ENCODE data around the gene DERL3.

The DERL3 gene

GRCh38 chr22:23831261-23831660, 7.5 kb downstream of the DERL3 start:
- DNase-seq, result peak; percentile 16

GRCh38 chr22:23829845-23830372, 8.9 kb downstream of the DERL3 start:
- DNase-seq, result peak; percentile 32

- DNase-seq, result peak; percentile 12
These were observed 9.8 kb downstream of the DERL3 start for GRCh38 chr22:23828800-23829680.

- DNase-seq, result peak; percentile 15
These were observed 11.3 kb downstream of the DERL3 start for GRCh38 chr22:23827351-23827995.

- DNase-seq, result peak; percentile 25
These were observed 12.1 kb downstream of the DERL3 start for GRCh38 chr22:23826510-23827350.

GRCh38 chr22:23825246-23825905, 13.4 kb downstream of the DERL3 start:
- peak; percentile 6 for DNase-seq

GRCh38 chr22:23824476-23825245, 14.1 kb downstream of the DERL3 start:
- peak; percentile 12 for DNase-seq

- peak; percentile 10 for DNase-seq
These were observed 15.4 kb downstream of the DERL3 start for GRCh38 chr22:23823331-23823791.

GRCh38 chr22:23822101-23822671, 16.6 kb downstream of the DERL3 start:
- peak; percentile 20 for DNase-seq

- peak; percentile 7 for DNase-seq
These were observed 18.0 kb downstream of the DERL3 start for GRCh38 chr22:23820748-23821211.

GRCh38 chr22:23818541-23818940, 20.3 kb downstream of the DERL3 start:
- no peak for DNase-seq

- DNase-seq, result peak; percentile 0
These were observed 21.7 kb downstream of the DERL3 start for GRCh38 chr22:23817146-23817545.

- DNase-seq, result peak; percentile 16
These were observed 22.4 kb downstream of the DERL3 start for GRCh38 chr22:23816156-23816976.

GRCh38 chr22:23815541-23816155, 23.2 kb downstream of the DERL3 start:
- peak; percentile 6 for DNase-seq

- no peak for DNase-seq
These were observed 26.4 kb downstream of the DERL3 start for GRCh38 chr22:23812378-23812777.

- peak; percentile 1 for DNase-seq
These were observed 32.0 kb downstream of the DERL3 start for GRCh38 chr22:23806837-23807236.

GRCh38 chr22:23804781-23805291, 34.0 kb downstream of the DERL3 start:
- no peak for DNase-seq

- DNase-seq, result no peak
These were observed 35.6 kb downstream of the DERL3 start for GRCh38 chr22:23803001-23803819.
